HUES6 (cell line): ENCODE measurements around the gene CALCOCO1.
"Not testable (repeated sequence)": the region's sequence is repeated elsewhere in the genome, so short reads cannot be mapped to it uniquely, and the experiment has no call there.

Experiments
- H3K27ac ChIP-seq: 2 replicates; pipeline ENCODE4 v1.7.0; 2013; ENCODE audit warnings: low read depth, mild to moderate bottlenecking, low read length, inconsistent platforms
- H3K27me3 ChIP-seq: 2 replicates; pipeline ENCODE4 v1.6.1; 2013; ENCODE audit warnings: low read length; ENCODE audit not compliant: control insufficient read depth, insufficient read depth
- H3K36me3 ChIP-seq: 2 replicates; pipeline ENCODE4 v1.6.1; 2013; ENCODE audit warnings: low read length; ENCODE audit not compliant: control insufficient read depth, insufficient read depth
- H3K4me1 ChIP-seq: 2 replicates; pipeline ENCODE4 v1.6.1; 2013; ENCODE audit warnings: low read length; ENCODE audit not compliant: control insufficient read depth, insufficient read depth
- H3K4me3 ChIP-seq: 2 replicates; pipeline ENCODE4 v1.5.1; 2013; ENCODE audit warnings: low read depth, low read length
- H3K9ac ChIP-seq: one replicate; pipeline ENCODE4 v1.6.1; 2013; ENCODE audit warnings: mild to moderate bottlenecking, low read length
- H3K9me3 ChIP-seq: 2 replicates; pipeline ENCODE4 v1.6.1; 2013; ENCODE audit warnings: low read depth, low read length; ENCODE audit not compliant: control insufficient read depth, insufficient read depth

CALCOCO1 gene

GRCh38 chr12:53729644-53730043 is 2.4 kb upstream of the CALCOCO1 start:
- peaks cover 18% of the 10 kb centered on the region for H3K4me1 ChIP-seq
- H3K36me3 ChIP-seq: no peaks in the 10 kb centered on the region
- H3K4me3 ChIP-seq: no peak overlapping the region
- no peak overlapping the region for H3K27ac ChIP-seq
- no peak overlapping the region for H3K9ac ChIP-seq
- H3K9me3 ChIP-seq: no peaks in the 10 kb centered on the region
- peaks cover 8% of the 10 kb centered on the region for H3K27me3 ChIP-seq

GRCh38 chr12:53728206-53728605 is 954 bp upstream of the CALCOCO1 start:
- Histone ChIP-seq H3K27me3 (no peaks in the 10 kb centered on the region), H3K4me1 (peaks cover 18% of the 10 kb centered on the region), H3K4me3 (peak overlapping the region; percentile 83), H3K9ac (no peak overlapping the region), H3K27ac (no peak overlapping the region), H3K36me3 (no peaks in the 10 kb centered on the region), H3K9me3 (no peaks in the 10 kb centered on the region)

GRCh38 chr12:53726946-53727309 is 324 bp downstream of the CALCOCO1 start:
- peaks cover 18% of the 10 kb centered on the region for H3K4me1 ChIP-seq
- no peaks in the 10 kb centered on the region for H3K27me3 ChIP-seq
- peak overlapping the region; percentile 19 for H3K9ac ChIP-seq
- no peaks in the 10 kb centered on the region for H3K36me3 ChIP-seq
- no peaks in the 10 kb centered on the region for H3K9me3 ChIP-seq
- H3K27ac ChIP-seq: no peak overlapping the region
- peak overlapping the region; percentile 83 for H3K4me3 ChIP-seq

- Histone ChIP-seq H3K27me3 (no peaks in the 10 kb centered on the region), H3K27ac (no peak overlapping the region), H3K9ac (no peak overlapping the region), H3K4me3 (peak overlapping the region; percentile 83), H3K9me3 (no peaks in the 10 kb centered on the region), H3K36me3 (no peaks in the 10 kb centered on the region), H3K4me1 (peaks cover 18% of the 10 kb centered on the region)
These were observed 911 bp downstream of the CALCOCO1 start for GRCh38 chr12:53726341-53726740.

GRCh38 chr12:53725824-53726223 is 1.4 kb downstream of the CALCOCO1 start:
- H3K4me3 ChIP-seq: no peak overlapping the region
- no peaks in the 10 kb centered on the region for H3K36me3 ChIP-seq
- no peaks in the 10 kb centered on the region for H3K27me3 ChIP-seq
- H3K9me3 ChIP-seq: no peaks in the 10 kb centered on the region
- H3K4me1 ChIP-seq: peaks cover 18% of the 10 kb centered on the region
- no peak overlapping the region for H3K9ac ChIP-seq
- H3K27ac ChIP-seq: no peak overlapping the region

GRCh38 chr12:53722450-53723041 is 4.7 kb downstream of the CALCOCO1 start:
- no peaks in the 10 kb centered on the region for H3K9me3 ChIP-seq
- no peaks in the 10 kb centered on the region for H3K27me3 ChIP-seq
- no peaks in the 10 kb centered on the region for H3K36me3 ChIP-seq
- no peak overlapping the region for H3K4me3 ChIP-seq
- no peak overlapping the region for H3K9ac ChIP-seq
- H3K27ac ChIP-seq: no peak overlapping the region
- peaks cover 9% of the 10 kb centered on the region for H3K4me1 ChIP-seq

GRCh38 chr12:53720946-53721345 is 6.3 kb downstream of the CALCOCO1 start:
- Histone ChIP-seq H3K4me1 (0 out of 2 replicates have a peak, but pooled peaks cover under 1% of the 10 kb centered on the region), H3K36me3 (no peaks in the 10 kb centered on the region), H3K27me3 (no peaks in the 10 kb centered on the region), H3K9ac (no peak overlapping the region), H3K4me3 (no peak overlapping the region), H3K27ac (no peak overlapping the region), H3K9me3 (no peaks in the 10 kb centered on the region)

DNA sequence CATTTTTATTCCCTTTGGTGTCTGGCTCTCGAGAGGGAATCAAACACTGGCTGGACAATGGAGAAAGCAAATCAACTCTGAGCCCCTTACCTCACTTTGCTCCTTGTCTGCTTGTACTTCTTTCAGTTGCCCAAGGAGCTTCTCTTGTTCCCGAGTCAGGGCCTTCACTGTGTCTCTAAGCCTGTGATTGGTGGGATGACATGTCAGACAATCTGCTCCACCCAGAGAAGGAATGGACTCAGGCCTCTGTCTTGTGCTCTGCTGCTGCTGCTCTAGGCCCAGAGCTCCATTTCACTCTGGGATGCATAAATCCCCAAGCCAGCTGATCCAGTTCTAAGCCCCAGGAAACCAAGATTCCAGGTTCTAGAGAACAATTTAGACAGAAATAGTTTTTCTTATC is 7.6 kb downstream of the CALCOCO1 start:
- H3K36me3 ChIP-seq: no peaks in the 10 kb centered on the region
- no peaks in the 10 kb centered on the region for H3K4me1 ChIP-seq
- no peak overlapping the region for H3K4me3 ChIP-seq
- H3K9me3 ChIP-seq: no peaks in the 10 kb centered on the region
- no peak overlapping the region for H3K27ac ChIP-seq
- no peak overlapping the region for H3K9ac ChIP-seq
- H3K27me3 ChIP-seq: no peaks in the 10 kb centered on the region

DNA sequence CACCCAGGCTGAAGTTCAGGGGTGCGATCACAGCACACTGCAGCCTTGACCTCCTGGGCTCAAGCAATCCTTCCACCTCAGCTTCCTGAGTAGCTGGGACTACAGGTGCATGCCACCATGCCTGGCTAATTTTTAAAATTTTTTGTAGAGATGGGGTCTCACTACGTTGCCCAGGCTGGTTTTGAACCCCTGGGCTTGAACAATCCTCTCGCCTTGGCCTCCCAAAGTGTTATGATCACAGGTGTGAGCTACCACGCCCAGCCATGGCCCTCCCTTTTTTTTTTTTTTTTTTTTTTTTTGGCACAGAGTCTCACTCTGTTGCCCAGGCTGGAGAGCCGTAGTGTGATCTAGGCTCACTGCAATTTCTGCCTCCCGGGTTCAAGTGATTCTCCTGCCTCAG is 8.7 kb downstream of the CALCOCO1 start:
- not testable (repeated sequence) for H3K9ac ChIP-seq, H3K4me3 ChIP-seq, H3K36me3 ChIP-seq, H3K9me3 ChIP-seq, H3K27ac ChIP-seq, H3K4me1 ChIP-seq, H3K27me3 ChIP-seq

DNA sequence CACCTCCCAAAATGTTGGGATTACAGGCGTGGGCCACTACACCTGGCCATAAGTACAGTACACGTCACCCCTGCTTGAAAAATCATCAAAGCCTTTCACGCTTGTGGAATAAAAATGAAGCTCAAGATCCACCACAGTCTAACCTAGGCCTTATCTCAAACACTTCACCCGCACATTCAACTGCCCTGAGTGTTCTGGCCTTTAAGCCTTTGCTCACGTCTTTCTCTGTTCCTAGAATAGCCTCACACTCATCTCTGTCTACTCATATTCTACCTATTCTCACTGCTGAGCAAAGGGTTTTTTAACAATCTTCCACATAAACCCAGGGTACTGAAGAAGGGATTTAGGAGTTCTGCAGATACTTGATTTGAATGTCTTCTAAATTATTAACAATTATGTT is 9.9 kb downstream of the CALCOCO1 start:
- no peak overlapping the region for H3K27ac ChIP-seq
- H3K36me3 ChIP-seq: no peaks in the 10 kb centered on the region
- no peak overlapping the region for H3K4me3 ChIP-seq
- H3K9me3 ChIP-seq: no peaks in the 10 kb centered on the region
- no peaks in the 10 kb centered on the region for H3K4me1 ChIP-seq
- H3K9ac ChIP-seq: no peak overlapping the region
- H3K27me3 ChIP-seq: no peaks in the 10 kb centered on the region

DNA sequence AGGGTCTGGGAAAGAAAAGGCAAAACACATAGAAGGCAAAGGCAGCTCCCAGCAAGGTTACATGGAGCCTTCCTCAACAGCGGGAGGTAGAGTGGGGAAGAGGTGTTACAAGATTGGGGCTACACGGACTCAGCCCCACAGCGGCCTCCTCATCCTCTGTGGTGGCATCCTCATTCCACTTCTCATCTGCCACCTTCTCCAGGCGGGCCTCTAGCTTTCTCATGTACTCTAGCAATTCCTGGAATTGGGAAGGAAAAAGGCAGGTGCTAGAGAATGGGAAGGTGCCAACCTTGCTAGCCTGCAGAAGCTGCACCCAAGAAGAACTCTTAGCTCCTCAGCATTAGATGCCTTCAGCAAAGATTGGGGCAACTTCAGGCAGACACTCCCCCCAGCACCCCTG is 13.2 kb downstream of the CALCOCO1 start:
- peaks cover 15% of the 10 kb centered on the region for H3K27me3 ChIP-seq
- no peaks in the 10 kb centered on the region for H3K4me1 ChIP-seq
- no peaks in the 10 kb centered on the region for H3K9me3 ChIP-seq
- no peaks in the 10 kb centered on the region for H3K36me3 ChIP-seq
- no peak overlapping the region for H3K4me3 ChIP-seq
- H3K9ac ChIP-seq: no peak overlapping the region
- H3K27ac ChIP-seq: no peak overlapping the region

GRCh38 chr12:53713516-53713915 is 13.7 kb downstream of the CALCOCO1 start:
- no peaks in the 10 kb centered on the region for H3K4me1 ChIP-seq
- H3K9me3 ChIP-seq: no peaks in the 10 kb centered on the region
- H3K9ac ChIP-seq: no peak overlapping the region
- no peaks in the 10 kb centered on the region for H3K36me3 ChIP-seq
- peaks cover 19% of the 10 kb centered on the region for H3K27me3 ChIP-seq
- H3K27ac ChIP-seq: no peak overlapping the region
- no peak overlapping the region for H3K4me3 ChIP-seq
